ENCODE measurements around the gene TBC1D5. TPM values are rescaled to one million over a fixed set of nuclear protein-coding genes. Genes with fewer than 3 reads are reported as not detected.
A peak's percentile ranks its signal among the peaks of the same experiment; 100 is the strongest.
"Not testable (repeated sequence)": the region's sequence is repeated elsewhere in the genome, so short reads cannot be mapped to it uniquely, and the experiment has no call there.

TBC1D5 gene, protein sequence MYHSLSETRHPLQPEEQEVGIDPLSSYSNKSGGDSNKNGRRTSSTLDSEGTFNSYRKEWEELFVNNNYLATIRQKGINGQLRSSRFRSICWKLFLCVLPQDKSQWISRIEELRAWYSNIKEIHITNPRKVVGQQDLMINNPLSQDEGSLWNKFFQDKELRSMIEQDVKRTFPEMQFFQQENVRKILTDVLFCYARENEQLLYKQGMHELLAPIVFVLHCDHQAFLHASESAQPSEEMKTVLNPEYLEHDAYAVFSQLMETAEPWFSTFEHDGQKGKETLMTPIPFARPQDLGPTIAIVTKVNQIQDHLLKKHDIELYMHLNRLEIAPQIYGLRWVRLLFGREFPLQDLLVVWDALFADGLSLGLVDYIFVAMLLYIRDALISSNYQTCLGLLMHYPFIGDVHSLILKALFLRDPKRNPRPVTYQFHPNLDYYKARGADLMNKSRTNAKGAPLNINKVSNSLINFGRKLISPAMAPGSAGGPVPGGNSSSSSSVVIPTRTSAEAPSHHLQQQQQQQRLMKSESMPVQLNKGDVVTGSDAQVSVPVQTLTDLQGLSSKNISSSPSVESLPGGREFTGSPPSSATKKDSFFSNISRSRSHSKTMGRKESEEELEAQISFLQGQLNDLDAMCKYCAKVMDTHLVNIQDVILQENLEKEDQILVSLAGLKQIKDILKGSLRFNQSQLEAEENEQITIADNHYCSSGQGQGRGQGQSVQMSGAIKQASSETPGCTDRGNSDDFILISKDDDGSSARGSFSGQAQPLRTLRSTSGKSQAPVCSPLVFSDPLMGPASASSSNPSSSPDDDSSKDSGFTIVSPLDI
- polyA plus RNA-seq (2013, experiment 1 of 2; ENCODE audit: insufficient read length), result 24.2 TPM
- polyA plus RNA-seq (2013, experiment 2 of 2; ENCODE audit: insufficient read length), result 25.7 TPM

DNA sequence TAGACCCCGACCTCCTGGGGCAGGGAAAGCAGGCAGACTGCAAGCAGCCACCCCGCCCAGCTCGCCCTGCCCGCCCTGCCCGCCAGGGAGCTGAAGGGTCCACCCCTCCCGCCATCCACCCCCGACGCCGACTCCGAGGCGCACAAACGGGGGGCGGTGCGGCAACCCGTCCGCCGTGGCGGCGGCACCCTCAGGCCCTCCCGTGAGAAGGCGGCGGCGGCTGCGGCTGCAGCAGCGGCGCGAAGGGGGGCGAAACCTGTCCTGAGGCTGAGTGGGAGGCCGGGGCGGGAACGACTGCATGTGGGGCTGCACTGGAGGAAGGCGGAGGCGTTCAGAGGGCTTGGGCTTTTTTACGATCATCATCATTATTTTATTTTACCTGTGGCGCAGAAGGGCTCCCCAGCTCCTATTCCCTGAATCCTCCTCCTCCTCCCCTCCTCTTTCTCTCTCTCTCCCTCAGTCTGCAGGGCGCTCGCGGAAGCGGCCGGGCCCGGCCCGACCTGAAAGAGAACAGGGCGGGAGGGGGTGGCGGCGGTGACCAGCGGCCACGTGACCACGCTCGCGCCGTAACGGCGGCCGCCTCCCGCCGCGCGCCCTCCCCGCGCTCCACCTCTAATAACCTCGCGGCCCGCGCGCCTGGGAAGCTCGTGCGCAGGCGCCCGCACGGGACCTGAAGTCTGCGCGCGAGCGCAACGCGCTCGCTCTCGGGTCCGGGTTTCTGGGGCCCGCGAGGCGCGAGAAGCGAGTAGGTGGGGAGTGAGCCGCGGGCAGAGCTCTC lies at the start of gene TBC1D5:
Gene TBC1D5 (minus strand): TSS at position 530 of the 778 bp plus-strand sequence. CDS start 234,061 bp downstream, outside the sequence.
- DNase-seq, result peak; percentile 99

DNA sequence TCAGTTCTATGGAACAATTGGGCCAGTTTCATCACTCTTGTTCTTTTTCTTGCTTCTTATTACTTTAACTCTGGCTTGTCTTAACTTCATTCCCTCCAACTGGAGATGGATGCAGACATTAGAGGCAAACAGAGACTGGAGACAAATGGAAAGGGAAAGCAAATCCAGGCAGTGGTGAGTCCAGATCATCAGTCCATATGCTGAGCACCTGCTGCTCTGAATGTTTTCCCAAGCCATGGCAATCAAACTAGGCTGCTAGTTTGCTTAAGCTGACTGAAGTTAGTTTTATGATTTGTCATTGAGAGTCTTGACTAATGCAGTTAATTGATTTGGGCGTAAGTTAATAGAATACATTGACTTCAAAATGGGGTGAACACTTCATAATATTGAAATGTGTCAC lies 41.0 kb upstream of the TBC1D5 start:
- no peak for DNase-seq

DNA sequence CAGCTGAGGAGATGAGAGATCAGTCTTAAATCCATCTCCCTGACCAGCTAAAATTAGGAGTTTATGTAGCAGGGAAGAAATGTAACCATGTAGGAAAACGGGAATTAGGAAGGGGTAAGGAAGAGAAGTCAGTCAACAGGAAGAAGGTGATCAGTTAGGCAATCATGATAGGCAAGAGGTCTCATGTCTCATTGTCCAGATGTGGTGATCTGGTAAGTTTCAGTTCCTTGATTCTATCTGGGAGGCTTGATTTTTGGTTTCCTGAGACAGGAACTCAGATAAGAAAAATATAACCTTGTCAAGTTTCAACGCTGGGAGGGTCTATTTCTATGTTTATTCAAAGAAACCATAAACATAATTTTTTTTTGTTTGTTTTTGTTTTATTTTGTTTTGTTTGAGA lies 40.3 kb upstream of the TBC1D5 start:
- no peak for DNase-seq

- not testable (repeated sequence) for DNase-seq
These were observed 37.9 kb upstream of the TBC1D5 start for GRCh38 chr3:17780369-17780768.

- DNase-seq, result peak; percentile 15
These were observed 37.1 kb upstream of the TBC1D5 start for GRCh38 chr3:17779304-17780250.

- DNase-seq, result not testable (repeated sequence)
These were observed 34.9 kb upstream of the TBC1D5 start for GRCh38 chr3:17777326-17777725.

DNA sequence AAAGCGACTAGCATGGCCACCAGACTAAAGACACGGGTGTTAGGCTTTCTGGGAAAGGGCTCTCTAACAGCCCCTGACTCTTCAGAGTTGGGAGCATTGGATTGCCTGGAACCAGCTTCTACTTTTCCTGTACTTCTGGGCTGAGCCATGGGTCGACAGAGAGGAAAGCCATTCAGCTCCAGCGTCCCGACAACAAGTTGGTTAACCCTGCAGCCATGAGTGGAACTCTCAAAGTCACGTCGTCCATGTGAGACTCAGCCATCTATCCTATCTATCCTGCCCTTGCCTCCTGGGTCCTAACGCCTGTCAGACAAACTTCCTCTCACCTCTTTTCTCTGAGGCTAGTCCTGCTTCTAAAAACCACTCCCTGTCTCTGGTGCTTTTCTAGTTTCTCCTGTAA lies 32.6 kb upstream of the TBC1D5 start:
- DNase-seq, result no peak

GRCh38 chr3:17774180-17774910 lies 31.9 kb upstream of the TBC1D5 start:
- DNase-seq, result not testable (repeated sequence)

DNA sequence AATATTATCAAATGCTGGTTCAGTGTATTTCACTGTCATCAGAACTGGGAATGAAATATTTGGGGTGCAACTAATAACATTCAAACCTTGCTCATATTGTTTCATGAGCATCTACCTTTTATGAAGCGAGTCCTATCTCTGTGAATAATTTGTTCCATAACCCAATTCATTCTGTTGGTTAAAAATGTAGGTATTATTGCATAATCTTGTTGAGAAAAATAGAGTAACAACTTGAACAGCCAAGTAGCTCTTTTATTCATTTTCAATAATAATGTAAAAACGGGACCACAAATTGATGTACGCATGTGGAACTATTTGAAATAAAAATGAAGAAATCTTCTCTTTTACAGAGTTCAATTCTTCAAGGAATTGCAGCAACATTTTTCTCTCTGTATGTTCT lies 30.1 kb upstream of the TBC1D5 start:
- no peak for DNase-seq

DNA sequence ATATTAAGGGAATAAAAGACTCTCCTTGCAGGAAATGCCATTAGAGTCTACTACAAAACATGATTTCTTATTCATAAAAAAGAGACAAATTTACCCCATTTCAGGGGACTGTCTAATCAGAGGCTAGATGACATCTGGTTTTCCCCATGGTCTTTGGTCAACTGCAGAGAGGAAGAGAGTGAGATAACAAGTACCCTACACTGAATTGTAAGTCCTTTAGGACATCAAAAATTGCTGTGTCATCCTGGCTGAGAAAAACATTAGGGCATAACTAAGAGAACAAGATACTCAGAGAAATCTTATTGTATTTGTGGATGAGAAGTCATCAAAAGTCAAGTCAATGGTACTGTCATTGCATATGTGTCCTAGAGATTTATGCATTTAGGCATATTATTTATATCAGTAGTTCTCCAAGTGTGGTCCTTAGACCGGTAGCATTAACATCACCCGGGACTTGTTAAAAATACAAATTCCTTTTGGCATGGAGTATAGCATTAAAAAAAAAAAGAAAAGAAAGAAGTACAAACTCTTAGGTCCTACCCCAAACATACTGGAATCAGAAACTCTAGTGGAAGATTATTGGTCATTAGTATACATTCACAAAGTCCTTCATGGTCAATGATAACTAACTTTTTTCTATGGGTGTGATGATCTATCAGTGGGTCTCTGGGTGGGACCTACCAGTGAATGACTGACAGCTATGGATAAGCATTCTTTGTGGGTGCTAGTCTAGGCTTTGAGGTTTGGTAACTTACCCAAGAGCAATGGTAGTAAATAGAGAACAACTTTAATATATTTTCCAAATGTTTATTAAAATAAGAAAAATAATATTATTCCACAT lies 29.0 kb upstream of the TBC1D5 start:
- DNase-seq, result no peak

GRCh38 chr3:17770682-17771081 lies 28.3 kb upstream of the TBC1D5 start:
- no peak for DNase-seq

- DNase-seq, result no peak
These were observed 23.5 kb upstream of the TBC1D5 start for GRCh38 chr3:17765819-17766472.

DNA sequence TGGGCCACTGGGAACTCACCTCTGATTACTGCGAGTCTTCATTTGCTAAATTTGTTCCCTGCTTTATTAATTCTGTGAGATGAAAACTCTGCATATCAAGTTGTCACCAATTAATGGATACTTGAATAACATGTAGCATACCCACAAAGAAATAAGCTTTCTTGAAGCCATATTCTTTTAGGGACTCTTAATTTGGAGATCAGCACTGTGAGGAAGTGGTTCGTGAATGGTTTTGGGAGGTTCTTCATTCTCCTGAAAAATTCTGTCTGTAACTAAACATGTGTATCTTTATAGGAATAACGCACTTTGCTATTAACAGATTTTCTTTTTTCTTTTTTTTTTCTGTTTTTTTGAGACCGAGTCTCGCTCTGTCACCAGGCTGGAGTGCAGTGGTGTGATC lies 19.1 kb upstream of the TBC1D5 start:
- no peak for DNase-seq

DNA sequence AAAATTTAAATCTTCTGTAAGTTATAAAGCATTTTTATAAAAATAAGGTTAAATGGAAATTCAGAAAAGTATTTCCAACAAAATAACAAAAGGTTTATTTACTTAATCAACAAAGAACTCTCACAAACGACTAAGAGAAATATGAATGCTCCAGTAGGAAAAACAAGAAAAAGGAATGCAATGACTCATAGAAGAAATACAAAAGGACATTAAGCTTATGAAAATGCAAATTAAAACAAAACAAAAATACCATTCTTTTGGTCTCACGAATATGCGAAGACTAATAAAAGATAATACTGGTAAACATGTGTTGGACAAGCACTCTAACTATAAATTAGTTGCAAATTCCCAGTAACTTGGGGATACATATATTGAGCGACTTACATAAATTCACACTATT lies 17.5 kb upstream of the TBC1D5 start:
- DNase-seq, result peak; percentile 26

DNA sequence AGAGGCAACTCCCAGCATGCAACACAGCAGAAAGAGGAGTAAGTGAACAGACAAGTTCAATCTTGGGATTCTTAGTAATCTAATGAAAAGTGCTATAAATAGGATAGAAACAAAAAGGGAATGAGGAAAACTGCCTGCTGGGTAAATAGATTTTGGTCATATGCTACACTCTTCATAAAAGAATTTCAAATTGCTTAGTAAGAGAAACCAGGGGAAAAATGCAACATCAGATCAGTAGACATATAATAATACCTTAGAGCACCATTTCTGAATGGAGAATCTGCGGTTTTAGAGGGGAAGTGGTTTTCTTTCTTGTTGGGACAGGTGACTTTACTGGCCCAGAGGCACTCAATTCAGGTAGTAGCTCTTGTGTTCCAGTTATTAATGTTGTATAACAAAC lies 13.4 kb upstream of the TBC1D5 start:
- no peak for DNase-seq

GRCh38 chr3:17753632-17753992 lies 11.2 kb upstream of the TBC1D5 start:
- no peak for DNase-seq

- no peak for DNase-seq
These were observed 10.6 kb upstream of the TBC1D5 start for GRCh38 chr3:17752876-17753631.

GRCh38 chr3:17752436-17752835 lies 10.0 kb upstream of the TBC1D5 start:
- no peak for DNase-seq
